Measurements from ENCODE around the gene SCN4A.

SCN4A gene

GRCh38 chr17:64001763-64002529, 29.2 kb upstream of the SCN4A start:
- DNase-seq (ENCODE audit: low read depth in 2 of 2) = no peak

- DNase-seq (ENCODE audit: low read depth in 2 of 2) = no peak
Measured at GRCh38 chr17:64001091-64001579, 28.4 kb upstream of the SCN4A start.

- DNase-seq (ENCODE audit: low read depth in 2 of 2) = no peak
Measured at GRCh38 chr17:63999680-64000531, 27.2 kb upstream of the SCN4A start.

- DNase-seq (ENCODE audit: low read depth in 2 of 2) = no peak
Measured at GRCh38 chr17:63998721-63999679, 26.3 kb upstream of the SCN4A start.

- DNase-seq (ENCODE audit: low read depth in 2 of 2) = peak; percentile 60 to 63
Measured at GRCh38 chr17:63998050-63998720, 25.5 kb upstream of the SCN4A start, which contains the start of gene PRR29. Gene PRR29 (plus strand): TSS chr17:63998351. CDS start chr17:63998365, 14 bp downstream.

- DNase-seq (ENCODE audit: low read depth in 2 of 2) = no peak
Measured at GRCh38 chr17:63997341-63998048, 24.8 kb upstream of the SCN4A start.

- DNase-seq (ENCODE audit: low read depth in 2 of 2) = no peak
Measured at GRCh38 chr17:63996430-63997182, 23.9 kb upstream of the SCN4A start.

GRCh38 chr17:63995626-63996025, 22.9 kb upstream of the SCN4A start:
- no peak for DNase-seq (ENCODE audit: low read depth in 2 of 2)

- no peak for DNase-seq (ENCODE audit: low read depth in 2 of 2)
Measured at GRCh38 chr17:63993368-63993985, 20.8 kb upstream of the SCN4A start.

- DNase-seq (ENCODE audit: low read depth in 2 of 2) = no peak
Measured at GRCh38 chr17:63991611-63992010, 18.9 kb upstream of the SCN4A start.

GRCh38 chr17:63989622-63990345, 17.1 kb upstream of the SCN4A start:
- DNase-seq (ENCODE audit: low read depth in 2 of 2) = no peak

GRCh38 chr17:63988741-63989621, 16.3 kb upstream of the SCN4A start:
- no peak for DNase-seq (ENCODE audit: low read depth in 2 of 2)

GRCh38 chr17:63988127-63988478, 15.4 kb upstream of the SCN4A start:
- no peak for DNase-seq (ENCODE audit: low read depth in 2 of 2)

GRCh38 chr17:63987221-63988126, 14.8 kb upstream of the SCN4A start:
- DNase-seq (ENCODE audit: low read depth in 2 of 2) = no peak

- no peak for DNase-seq (ENCODE audit: low read depth in 2 of 2)
Measured at GRCh38 chr17:63986821-63987220, 14.1 kb upstream of the SCN4A start.

- DNase-seq (ENCODE audit: low read depth in 2 of 2) = no peak
Measured at GRCh38 chr17:63985387-63986140, 12.8 kb upstream of the SCN4A start.
